BE2C (cell line): ENCODE data around the gene CELA3B.
"Not testable (repeated sequence)": the region's sequence is repeated elsewhere in the genome, so short reads cannot be mapped to it uniquely, and the experiment has no call there.

Source experiments
- DNase-seq: peaks from one replicate; pipeline ENCODE4 v3.0.0-alpha.2; 2020
- H3K27me3 ChIP-seq: fragments of 250-450 bp; sonication (Bioruptor Pico); 2 replicates; pipeline ENCODE4 v1.5.1; 2020; ENCODE audit warnings: mild to moderate bottlenecking
- H3K36me3 ChIP-seq: fragments of 250-450 bp; sonication (Bioruptor Pico); 2 replicates; pipeline ENCODE4 v1.5.1; 2020; ENCODE audit warnings: mild to moderate bottlenecking
- H3K4me1 ChIP-seq: fragments of 250-450 bp; sonication (Bioruptor Pico); 2 replicates; pipeline ENCODE4 v1.5.1; 2020
- H3K4me3 ChIP-seq: 2 replicates; pipeline ENCODE4 v1.5.1; 2011; ENCODE audit warnings: low read depth, low read length
- H3K9me3 ChIP-seq: fragments of 250-450 bp; sonication (Bioruptor Pico); 2 replicates; pipeline ENCODE4 v1.5.1; 2020
- CTCF ChIP-seq: IDR thresholded peaks from 2 replicates; pipeline ENCODE4 v1.5.1; 2012; ENCODE audit warnings: mild to moderate bottlenecking, low read depth, low read length

CELA3B gene

GRCh38 chr1:21942464-21942863 lies 34.4 kb upstream of the CELA3B start:
- H3K4me3 ChIP-seq: no peak overlapping the region
- no peak for DNase-seq
- no peaks in the 10 kb centered on the region for H3K27me3 ChIP-seq
- H3K9me3 ChIP-seq: no peaks in the 10 kb centered on the region
- no peak for TF ChIP-seq CTCF
- H3K4me1 ChIP-seq: peaks cover 7% of the 10 kb centered on the region; the same call in 1 of the 2 replicates
- H3K36me3 ChIP-seq: no peaks in the 10 kb centered on the region

- H3K27me3 ChIP-seq, H3K9me3 ChIP-seq, H3K36me3 ChIP-seq, H3K4me1 ChIP-seq, DNase-seq, H3K4me3 ChIP-seq: not testable (repeated sequence)
These were observed 33.7 kb upstream of the CELA3B start for GRCh38 chr1:21942959-21943640.

- no peak for TF ChIP-seq CTCF
- Histone ChIP-seq H3K9me3 (no peaks in the 10 kb centered on the region), H3K27me3 (no peaks in the 10 kb centered on the region), H3K4me3 (no peak overlapping the region), H3K4me1 (peaks cover 2% of the 10 kb centered on the region; the same call in 1 of the 2 replicates), H3K36me3 (no peaks in the 10 kb centered on the region)
- no peak for DNase-seq
These were observed 32.1 kb upstream of the CELA3B start for GRCh38 chr1:21944733-21945073.

GRCh38 chr1:21946836-21947587 lies 29.8 kb upstream of the CELA3B start:
- H3K4me3 ChIP-seq: no peak overlapping the region
- no peak for TF ChIP-seq CTCF
- no peaks in the 10 kb centered on the region for H3K27me3 ChIP-seq
- no peaks in the 10 kb centered on the region for H3K9me3 ChIP-seq
- no peak for DNase-seq
- H3K36me3 ChIP-seq: no peaks in the 10 kb centered on the region
- H3K4me1 ChIP-seq: no peaks in the 10 kb centered on the region

- no peaks in the 10 kb centered on the region for H3K4me1 ChIP-seq
These were observed 26.1 kb upstream of the CELA3B start for GRCh38 chr1:21950734-21951133.

GRCh38 chr1:21951226-21951870 lies 25.5 kb upstream of the CELA3B start:
- no peaks in the 10 kb centered on the region for H3K4me1 ChIP-seq
- no peaks in the 10 kb centered on the region for H3K9me3 ChIP-seq
- no peak for TF ChIP-seq CTCF
- H3K4me3 ChIP-seq: no peak overlapping the region
- no peaks in the 10 kb centered on the region for H3K36me3 ChIP-seq
- H3K27me3 ChIP-seq: no peaks in the 10 kb centered on the region
- DNase-seq: no peak

More at GRCh38 chr1:21950734-21951133, 26.1 kb upstream of the CELA3B start:
- TF ChIP-seq CTCF: no peak
- Histone ChIP-seq H3K9me3 (no peaks in the 10 kb centered on the region), H3K4me3 (no peak overlapping the region), H3K27me3 (no peaks in the 10 kb centered on the region), H3K36me3 (no peaks in the 10 kb centered on the region)
- no peak for DNase-seq
